Panc1 (cell line): ENCODE measurements around the gene ARTN. TPM values are rescaled to one million over a fixed set of nuclear protein-coding genes. Genes with fewer than 3 reads are reported as not detected.

Experiments
- ATAC-seq: fragments of 200-7000 bp; cut with Tn5 transposase; 2 replicates; pipeline ENCODE4 v1.9.1; 2020; ENCODE audit warnings: mild to moderate bottlenecking, moderate library complexity
- BruUV-seq: library from RNA; stranded (reverse); fragments of 400-500 nt; replicated peaks from 2 replicates; lab custom pipeline; 2021; lab: Mats Ljungman, UMichigan
- CTCF ChIA-PET: fragments of 300-600 bp; sonication (Branson Sonifier 250); formaldehyde crosslinking; loops from one replicate; lab custom pipeline; 2022; ENCODE audit warnings: antibody characterized with exemption; lab: Charles Lee
- POLR2A ChIA-PET: fragments of 300-600 bp; sonication (Branson Sonifier 250); formaldehyde crosslinking; loops from one replicate; lab custom pipeline; 2022; ENCODE audit warnings: antibody characterized with exemption; lab: Charles Lee
- DNase-seq: peaks from one replicate; pipeline ENCODE4 v3.0.0-alpha.2; 2010; ENCODE audit warnings: low read depth, low spot score
- H3K27ac ChIP-seq: 2 replicates; pipeline ENCODE4 v1.5.1; 2011; ENCODE audit warnings: mild to moderate bottlenecking, low read length, inconsistent platforms
- H3K27me3 ChIP-seq: fragments of 200-500 bp; sonication (Bioruptor generic); 2 replicates; pipeline ENCODE4 v1.6.0; 2014; ENCODE audit warnings: low read length, inconsistent platforms; ENCODE audit not compliant: control insufficient read depth, insufficient read depth
- H3K36me3 ChIP-seq: fragments of 200-500 bp; sonication (Bioruptor generic); 2 replicates; pipeline ENCODE4 v1.5.1; 2014; ENCODE audit warnings: inconsistent platforms, mild to moderate bottlenecking, low read length, moderate library complexity; ENCODE audit not compliant: control insufficient read depth, insufficient read depth
- H3K4me1 ChIP-seq: 2 replicates; pipeline ENCODE4 v1.5.1; 2011; ENCODE audit warnings: inconsistent platforms, mild to moderate bottlenecking, low read length, moderate library complexity; ENCODE audit not compliant: control insufficient read depth, insufficient read depth
- H3K4me3 ChIP-seq, 2 experiments: 2 replicates each; pipeline ENCODE4 v1.5.1; 2011 to 2012; ENCODE audit warnings: low read depth in 2 of 2, low read length in 2 of 2, mild to moderate bottlenecking in 2 of 2, inconsistent platforms in 1 of 2, moderate library complexity in 1 of 2
- H3K9me3 ChIP-seq: fragments of 200-500 bp; sonication (Bioruptor generic); 2 replicates; pipeline ENCODE4 v1.5.1; 2014; ENCODE audit warnings: low read depth, mild to moderate bottlenecking, inconsistent platforms, low read length, moderate library complexity; ENCODE audit not compliant: control insufficient read depth, insufficient read depth
- POLR2AphosphoS5 ChIP-seq: IDR thresholded peaks from 2 replicates; pipeline ENCODE4 v1.6.1; 2012; ENCODE audit warnings: mild to moderate bottlenecking, low read depth, low read length, moderate library complexity
- SIN3A ChIP-seq: IDR thresholded peaks from 2 replicates; pipeline ENCODE4 v1.6.1; 2012; ENCODE audit warnings: low read depth, mild to moderate bottlenecking, low read length, moderate library complexity, borderline replicate concordance; ENCODE audit not compliant: insufficient read depth
- TCF7L2 ChIP-seq: IDR thresholded peaks from 2 replicates; pipeline ENCODE4 v1.6.1; 2011; ENCODE audit warnings: mild to moderate bottlenecking, low read depth, low read length, inconsistent platforms
- in situ Hi-C: cut with HindIII; loops from 2 replicates; pipeline ENCODE4 v1.10.0; 2016; ENCODE audit warnings: low sequenced_read_pairs, low pct_unique_long_range_greater_than_20kb
- intact Hi-C: fragments of 100-400 bp; cut with micrococcal nuclease; formaldehyde crosslinking; loops from one replicate; pipeline ENCODE4 v1.10.0; 2022; ENCODE audit not compliant: unreplicated experiment
- total RNA-seq: library from RNA; stranded (reverse); gene quantifications from one replicate; pipeline ENCODE4 v1.2.1, GENCODE V29; 2021; ENCODE audit not compliant: unreplicated experiment
- TF ChIP-seq, protein P1 (sequence below): fragments of 450-650 bp; IDR thresholded peaks from 2 replicates; pipeline ENCODE4 v1.5.1; 2017; ENCODE audit warnings: mild to moderate bottlenecking
- TF ChIP-seq, protein P2 (sequence below), 2 experiments: IDR thresholded peaks; 2 replicates each; pipeline ENCODE4 v1.6.1; 2011 to 2012; ENCODE audit warnings: low read depth in 2 of 2, control low read depth in 1 of 2, low read length in 1 of 2, mild to moderate bottlenecking in 1 of 2, moderate library complexity in 1 of 2; ENCODE audit not compliant: insufficient read depth in 1 of 2

Gene ARTN
- total RNA-seq, 1 experiment from 2014 or later: 0.49 TPM

DNA sequence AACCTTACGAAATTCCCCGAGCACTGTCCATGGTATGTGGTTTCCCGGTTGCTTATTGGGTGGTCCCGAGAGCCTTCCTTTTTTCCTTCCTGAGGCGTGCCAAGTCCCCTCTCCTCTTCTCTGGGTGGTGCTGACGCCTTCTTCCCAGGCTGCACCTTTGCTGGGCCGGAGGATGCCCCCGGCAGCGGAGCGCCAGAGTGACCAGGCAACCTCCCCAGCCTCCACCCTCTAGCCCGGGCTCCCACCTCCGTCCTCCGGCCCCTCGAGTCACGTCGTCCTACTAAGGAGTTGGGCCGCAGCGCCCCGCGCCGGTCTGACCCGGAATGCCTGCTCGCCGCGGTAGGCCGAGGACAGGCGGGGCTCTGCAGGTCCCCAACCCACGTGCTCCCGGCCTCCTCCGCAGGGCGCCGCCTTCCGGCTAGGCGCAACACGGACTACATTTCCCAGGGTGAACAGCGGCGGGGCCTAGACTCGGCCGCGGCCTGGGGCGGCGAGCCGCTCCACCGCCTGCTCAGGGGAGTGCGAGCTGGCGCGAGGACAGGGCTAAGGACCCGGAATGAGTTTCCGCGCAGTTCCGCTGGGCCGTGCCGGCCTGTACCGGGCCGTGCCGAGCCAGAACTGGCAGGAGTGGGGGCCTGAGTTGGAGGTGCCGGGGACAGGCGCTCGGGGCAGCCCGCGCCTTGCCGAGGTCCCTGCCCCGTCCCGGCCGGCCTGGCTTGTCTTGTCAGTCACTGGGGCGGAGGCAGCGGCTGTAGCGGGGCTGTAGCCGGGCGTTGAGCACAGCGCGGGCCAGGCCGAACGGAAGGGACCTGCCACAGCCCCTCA, 12.8 kb downstream of the ARTN start, which contains the start of gene IPO13:
TSS of gene IPO13 (plus strand) at position 715 of the 825 bp plus-strand sequence. CDS start 651 bp downstream, outside the sequence.
- H3K4me3 ChIP-seq: peak within 1 kb of the TSS; percentile 79 to 88
- H3K36me3 ChIP-seq: peaks cover 4% of the 10 kb centered on the region; the same call in 1 of the 2 replicates
- in situ Hi-C loops (loop anchor here (25.0 kb wide), 1 partner anchor 184 kb away; no protein-coding TSS in a partner anchor), intact Hi-C loops (no loop called here)
- ChIA-PET POLR2A (no interaction called here), CTCF (interaction anchor here (2.2 to 2.4 kb wide), 2 partner anchors 12 to 183 kb away, joined by 9 to 10 read pairs; no protein-coding TSS in a partner anchor)
- TF ChIP-seq TCF7L2 (no peak), POLR2AphosphoS5 (peak; percentile 43; the same call in 1 of the 2 replicates), SIN3A (peak; percentile 70; the same call in 1 of the 2 replicates)
- TF ChIP-seq, protein P1, sequence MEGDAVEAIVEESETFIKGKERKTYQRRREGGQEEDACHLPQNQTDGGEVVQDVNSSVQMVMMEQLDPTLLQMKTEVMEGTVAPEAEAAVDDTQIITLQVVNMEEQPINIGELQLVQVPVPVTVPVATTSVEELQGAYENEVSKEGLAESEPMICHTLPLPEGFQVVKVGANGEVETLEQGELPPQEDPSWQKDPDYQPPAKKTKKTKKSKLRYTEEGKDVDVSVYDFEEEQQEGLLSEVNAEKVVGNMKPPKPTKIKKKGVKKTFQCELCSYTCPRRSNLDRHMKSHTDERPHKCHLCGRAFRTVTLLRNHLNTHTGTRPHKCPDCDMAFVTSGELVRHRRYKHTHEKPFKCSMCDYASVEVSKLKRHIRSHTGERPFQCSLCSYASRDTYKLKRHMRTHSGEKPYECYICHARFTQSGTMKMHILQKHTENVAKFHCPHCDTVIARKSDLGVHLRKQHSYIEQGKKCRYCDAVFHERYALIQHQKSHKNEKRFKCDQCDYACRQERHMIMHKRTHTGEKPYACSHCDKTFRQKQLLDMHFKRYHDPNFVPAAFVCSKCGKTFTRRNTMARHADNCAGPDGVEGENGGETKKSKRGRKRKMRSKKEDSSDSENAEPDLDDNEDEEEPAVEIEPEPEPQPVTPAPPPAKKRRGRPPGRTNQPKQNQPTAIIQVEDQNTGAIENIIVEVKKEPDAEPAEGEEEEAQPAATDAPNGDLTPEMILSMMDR: peak; percentile 86
- TF ChIP-seq, protein P2, sequence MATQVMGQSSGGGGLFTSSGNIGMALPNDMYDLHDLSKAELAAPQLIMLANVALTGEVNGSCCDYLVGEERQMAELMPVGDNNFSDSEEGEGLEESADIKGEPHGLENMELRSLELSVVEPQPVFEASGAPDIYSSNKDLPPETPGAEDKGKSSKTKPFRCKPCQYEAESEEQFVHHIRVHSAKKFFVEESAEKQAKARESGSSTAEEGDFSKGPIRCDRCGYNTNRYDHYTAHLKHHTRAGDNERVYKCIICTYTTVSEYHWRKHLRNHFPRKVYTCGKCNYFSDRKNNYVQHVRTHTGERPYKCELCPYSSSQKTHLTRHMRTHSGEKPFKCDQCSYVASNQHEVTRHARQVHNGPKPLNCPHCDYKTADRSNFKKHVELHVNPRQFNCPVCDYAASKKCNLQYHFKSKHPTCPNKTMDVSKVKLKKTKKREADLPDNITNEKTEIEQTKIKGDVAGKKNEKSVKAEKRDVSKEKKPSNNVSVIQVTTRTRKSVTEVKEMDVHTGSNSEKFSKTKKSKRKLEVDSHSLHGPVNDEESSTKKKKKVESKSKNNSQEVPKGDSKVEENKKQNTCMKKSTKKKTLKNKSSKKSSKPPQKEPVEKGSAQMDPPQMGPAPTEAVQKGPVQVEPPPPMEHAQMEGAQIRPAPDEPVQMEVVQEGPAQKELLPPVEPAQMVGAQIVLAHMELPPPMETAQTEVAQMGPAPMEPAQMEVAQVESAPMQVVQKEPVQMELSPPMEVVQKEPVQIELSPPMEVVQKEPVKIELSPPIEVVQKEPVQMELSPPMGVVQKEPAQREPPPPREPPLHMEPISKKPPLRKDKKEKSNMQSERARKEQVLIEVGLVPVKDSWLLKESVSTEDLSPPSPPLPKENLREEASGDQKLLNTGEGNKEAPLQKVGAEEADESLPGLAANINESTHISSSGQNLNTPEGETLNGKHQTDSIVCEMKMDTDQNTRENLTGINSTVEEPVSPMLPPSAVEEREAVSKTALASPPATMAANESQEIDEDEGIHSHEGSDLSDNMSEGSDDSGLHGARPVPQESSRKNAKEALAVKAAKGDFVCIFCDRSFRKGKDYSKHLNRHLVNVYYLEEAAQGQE (IDR thresholded peaks at IDR 0.05; ENCODE audit: insufficient read depth in 1 of 2, low read depth in 2 of 2, low read length in 1 of 2): peak; percentile 78 to 89
- no peaks in the 10 kb centered on the region for H3K27me3 ChIP-seq
- peak within 1 kb of the TSS; percentile 96 for H3K27ac ChIP-seq
- peak; percentile 83 for DNase-seq
- ATAC-seq: peak; percentile 98
- no peaks in the 10 kb centered on the region for H3K9me3 ChIP-seq
- peaks cover 16% of the 10 kb centered on the region for H3K4me1 ChIP-seq
- no TSS peak for BruUV-seq

DNA sequence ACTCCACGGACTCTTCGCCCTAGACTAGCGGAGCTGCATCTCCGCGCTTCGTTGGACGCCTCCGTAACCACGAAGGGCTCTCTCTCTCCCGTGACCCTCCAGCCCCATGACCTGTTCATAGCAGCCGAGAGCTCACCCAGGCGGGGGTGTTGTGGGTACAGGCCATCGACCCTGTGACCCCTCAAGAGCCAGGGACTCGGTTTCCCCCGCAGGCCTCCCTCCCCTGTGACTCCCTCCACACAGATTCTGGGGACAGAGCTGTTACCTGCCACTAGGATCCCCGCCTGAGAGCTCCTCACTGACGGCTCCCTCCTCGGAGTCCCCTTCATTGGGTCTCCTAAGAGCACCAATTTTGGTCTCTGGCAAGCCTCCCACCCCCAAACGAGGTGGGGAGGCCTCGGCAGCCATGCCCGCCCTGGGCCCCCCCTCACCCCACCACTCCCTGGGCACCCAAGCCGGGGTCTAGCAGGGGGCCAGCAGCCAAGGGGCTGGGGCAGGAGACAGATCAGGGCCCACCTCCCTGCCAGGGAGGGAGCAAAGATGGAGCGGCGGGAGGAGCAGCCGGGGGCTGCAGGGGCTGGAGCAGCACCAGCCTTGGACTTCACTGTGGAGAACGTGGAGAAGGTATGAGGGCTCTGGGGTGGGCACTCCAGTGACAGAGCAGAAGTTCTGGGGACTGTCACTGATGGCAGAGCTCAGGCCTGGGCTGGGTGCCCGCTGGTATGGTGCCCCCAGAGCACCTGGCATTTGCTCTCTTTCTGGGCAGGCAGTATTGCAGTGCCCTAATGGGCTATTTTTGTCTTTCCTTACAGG, 13.7 kb downstream of the ARTN start:
- intact Hi-C loops (no loop called here), in situ Hi-C loops (loop anchor here (25.0 kb wide), 1 partner anchor 185 kb away; no protein-coding TSS in a partner anchor)
- TF ChIP-seq, protein P2 (IDR thresholded peaks at IDR 0.05; ENCODE audit: insufficient read depth in 1 of 2, low read depth in 2 of 2, low read length in 1 of 2): no peak
- TF ChIP-seq, protein P1: no peak
- no peak for TF ChIP-seq TCF7L2
- TF ChIP-seq SIN3A: no peak
- TF ChIP-seq POLR2AphosphoS5: no peak
- H3K27ac ChIP-seq: peak overlapping the region; percentile 96
- ATAC-seq (peak; percentile 43), DNase-seq (no peak)
- peaks cover 16% of the 10 kb centered on the region for H3K4me1 ChIP-seq
- peak overlapping the region; percentile 79 to 88 for H3K4me3 ChIP-seq
- no peaks in the 10 kb centered on the region for H3K9me3 ChIP-seq
- TSS peak; percentile 70 for BruUV-seq
- H3K36me3 ChIP-seq: peaks cover 4% of the 10 kb centered on the region; the same call in 1 of the 2 replicates
- ChIA-PET POLR2A (no interaction called here), CTCF (interaction anchor here (2.2 kb wide), 1 partner anchor 184 kb away, joined by 10 read pairs; no protein-coding TSS in a partner anchor)
- no peaks in the 10 kb centered on the region for H3K27me3 ChIP-seq
